GM12878 (cell line): Measurements from ENCODE around the gene OSBP. TPM values are rescaled to one million over a fixed set of nuclear protein-coding genes. Genes with fewer than 3 reads are reported as not detected.

Experiments
- ATAC-seq: fragments of 200-7000 bp; cut with Tn5 transposase; 3 replicates; pipeline ENCODE4 v1.9.1; 2020; ENCODE audit warnings: mild to moderate bottlenecking, moderate library complexity
- BruUV-seq: library from RNA; stranded (reverse); fragments of 400-500 nt; replicated peaks from 2 replicates; lab custom pipeline; 2021; lab: Mats Ljungman, UMichigan
- CTCF ChIA-PET: fragments of 300-600 bp; sonication (Branson Sonifier 250); formaldehyde crosslinking; extraction: SDS; loops from one replicate; lab custom pipeline; 2021; ENCODE audit warnings: inconsistent platforms; lab: Yijun Ruan, JAX
- POLR2A ChIA-PET: fragments of 350-600 bp; formaldehyde crosslinking; extraction: SDS; loops from one replicate; lab custom pipeline; 2021; ENCODE audit warnings: inconsistent platforms; lab: Charles Lee
- RAD21 ChIA-PET: fragments of 300-600 bp; sonication (Branson Sonifier 250); formaldehyde crosslinking; loops from one replicate; lab custom pipeline; 2023; ENCODE audit warnings: antibody characterized with exemption; ENCODE audit not compliant: unreplicated experiment; lab: Charles Lee
- SMC1A ChIA-PET: fragments of 300-600 bp; sonication (Branson Sonifier 250); formaldehyde crosslinking; loops from one replicate; lab custom pipeline; 2023; ENCODE audit not compliant: unreplicated experiment, uncharacterized antibody; lab: Charles Lee
- DNase-seq: peaks from one replicate; pipeline ENCODE4 v3.0.0-alpha.2; 2011; ENCODE audit warnings: low read depth, low spot score
- FAIRE-seq: peaks from 3 replicates; lab custom pipeline; 2011; peaks lifted over from hg19 to GRCh38; lab: Jason Lieb, UNC
- H2AFZ ChIP-seq: 2 replicates; pipeline ENCODE4 v1.6.0; 2011; ENCODE audit warnings: low read depth, low read length, control low read depth; ENCODE audit not compliant: control insufficient read depth
- H3K27ac ChIP-seq: 2 replicates; pipeline ENCODE4 v1.5.1; 2011; ENCODE audit warnings: control low read depth; ENCODE audit not compliant: control insufficient read depth, insufficient read depth
- H3K27me3 ChIP-seq, 2 experiments: replicated peaks in 1 of 2; 2 replicates each; pipeline versions ENCODE4 v1.6.0 to v1.6.1; 2011; ENCODE audit warnings: low read length in 1 of 2; ENCODE audit not compliant: control insufficient read depth in 2 of 2, insufficient read depth in 2 of 2
- H3K36me3 ChIP-seq, 2 experiments: 2 replicates each; pipeline ENCODE4 v1.5.1; 2011; ENCODE audit warnings: low read length in 1 of 2; ENCODE audit not compliant: control insufficient read depth in 2 of 2, insufficient read depth in 2 of 2
- H3K4me1 ChIP-seq: 2 replicates; pipeline ENCODE4 v1.6.1; 2011; ENCODE audit warnings: mild to moderate bottlenecking, low read length, moderate library complexity, mixed read lengths; ENCODE audit not compliant: control insufficient read depth, insufficient read depth
- H3K4me2 ChIP-seq: 2 replicates; pipeline ENCODE4 v1.6.0; 2011; ENCODE audit warnings: control low read depth; ENCODE audit not compliant: control insufficient read depth, insufficient read depth
- H3K4me3 ChIP-seq: fragments of 200-600 bp; sonication (generic); 2 replicates; pipeline ENCODE4 v1.5.1; 2016
- H3K79me2 ChIP-seq: 2 replicates; pipeline ENCODE4 v1.6.0; 2011; ENCODE audit warnings: low read length; ENCODE audit not compliant: control insufficient read depth, insufficient read depth
- H3K9ac ChIP-seq: 2 replicates; pipeline ENCODE4 v1.8.0; 2011; ENCODE audit warnings: low read length, control low read depth, mixed read lengths; ENCODE audit not compliant: control insufficient read depth, insufficient read depth
- H3K9me3 ChIP-seq: replicated peaks from 3 replicates; pipeline ENCODE4 v1.5.1; 2011; ENCODE audit warnings: mild to moderate bottlenecking, low read length; ENCODE audit not compliant: control insufficient read depth, insufficient read depth
- H4K20me1 ChIP-seq: 2 replicates; pipeline ENCODE4 v1.6.0; 2011; ENCODE audit not compliant: control insufficient read depth, insufficient read depth
- E4F1 ChIP-seq: fragments of 450-650 bp; IDR thresholded peaks from 2 replicates; pipeline ENCODE4 v1.6.1; 2018; ENCODE audit warnings: borderline replicate concordance, mild to moderate bottlenecking; ENCODE audit not compliant: partially characterized antibody
- HSF1 ChIP-seq: fragments of 150-350 bp; IDR thresholded peaks from 2 replicates; pipeline ENCODE4 v1.6.1; 2014; ENCODE audit warnings: mild to moderate bottlenecking, low read depth, low read length
- SKIL ChIP-seq: fragments of 450-650 bp; IDR thresholded peaks from 2 replicates; pipeline ENCODE4 v1.6.1; 2017; ENCODE audit warnings: mild to moderate bottlenecking, low read depth, inconsistent platforms; ENCODE audit not compliant: poor library complexity, severe bottlenecking
- SMARCA5 ChIP-seq: fragments of 450-650 bp; IDR thresholded peaks from 2 replicates; pipeline ENCODE4 v1.6.1; 2017; ENCODE audit warnings: mild to moderate bottlenecking
- SREBF1 ChIP-seq: IDR thresholded peaks from 2 replicates; pipeline ENCODE4 v1.6.1; 2012; ENCODE audit warnings: mild to moderate bottlenecking, low read length
- ZNF687 ChIP-seq: fragments of 450-650 bp; IDR thresholded peaks from 2 replicates; pipeline ENCODE4 v1.6.1; 2017; ENCODE audit warnings: mild to moderate bottlenecking, moderate library complexity
- ZSCAN29 ChIP-seq: fragments of 450-650 bp; IDR thresholded peaks from 2 replicates; pipeline ENCODE4 v1.6.1; 2017; ENCODE audit warnings: mild to moderate bottlenecking, moderate library complexity
- ZZZ3 ChIP-seq: IDR thresholded peaks from 2 replicates; pipeline ENCODE4 v1.6.1; 2011; ENCODE audit warnings: low read depth; ENCODE audit not compliant: control insufficient read depth, insufficient read length
- WGBS: methylation state at CpG from one replicate; pipeline ENCODE4 v1.1.6; 2016; ENCODE audit warnings: low lambda C conversion rate; ENCODE audit not compliant: insufficient replicate concordance, insufficient coverage; ENCODE audit errors: missing lambda C conversion rate; 5-methylcytosine and 5-hydroxymethylcytosine counted together
- in situ Hi-C: fragments of 300-500 bp; cut with MboI; formaldehyde crosslinking; loops from 9 replicates; pipeline ENCODE4 v1.14.3; 2018; ENCODE audit warnings: mixed read lengths
- intact Hi-C: fragments of 100-400 bp; cut with micrococcal nuclease; formaldehyde crosslinking; loops from one replicate; pipeline ENCODE4 v1.14.2; 2022; ENCODE audit not compliant: unreplicated experiment
- polyA plus RNA-seq, 11 experiments: library from polyadenylated mRNA; depleted of rRNA in 4 of 11; unstranded in 6 of 11; stranded (reverse) in 5 of 11; fragments of >200 nt; fragmentation: Nextera tagmentation in 4 of 11; fragmentation: Illumina TruSeq in 1 of 11; extraction: Ambion mirVana in 4 of 11; extraction: Trizol in 1 of 11; gene quantifications; 1 replicate in 1 of 11; 2 replicates in 10 of 11; pipeline versions ENCODE4 v1.2.1 to v1.2.3, GENCODE V29; 2011 to 2016; ENCODE audit warnings: inconsistent platforms in 2 of 11, missing spikeins in 2 of 11, low read depth in 1 of 11
- total RNA-seq, 4 experiments: library from RNA; depleted of rRNA in 3 of 4; stranded (reverse); fragments of >200 nt in 3 of 4; fragmentation: Illumina TruSeq in 1 of 4; extraction: Trizol in 1 of 4; gene quantifications; 2 replicates each; pipeline versions ENCODE4 v1.2.1 to v1.2.3, GENCODE V29; 2013 to 2021

Gene OSBP
- total and polyA plus RNA-seq, 10 of the 15 experiments (the other 5 are each of a cell fraction or from before 2014, with no cell fraction given) = 5.9 to 41.2 (median 21.7) TPM

- TF ChIP-seq ZNF687 = peak; percentile 45; the same call in 1 of the 2 replicates
Observed at GRCh38 chr11:59556917-59557348, 58.6 kb downstream of the OSBP start (continued).

GRCh38 chr11:59556115-59556916 is 59.3 kb downstream of the OSBP start:
- ATAC-seq = peak; percentile 43
- no peaks in the 10 kb centered on the region for H4K20me1 ChIP-seq
- H3K4me3 ChIP-seq = peak overlapping the region; percentile 64
- H3K36me3 ChIP-seq = no peaks in the 10 kb centered on the region
- peak overlapping the region; percentile 31; the same call in 1 of the 2 replicates for H3K9ac ChIP-seq
- in situ Hi-C loops = loop anchor here (5.0 to 10.0 kb wide), 5 partner anchors 342 to 982 kb away; partner anchors contain the start of genes DTX4, LPXN, MPEG1 and MS4A6A
- H3K27ac ChIP-seq = no peak overlapping the region
- peaks cover 4% of the 10 kb centered on the region; the same call in 1 of the 2 replicates for H3K4me1 ChIP-seq
- FAIRE-seq = no peak
- H3K4me2 ChIP-seq = peak overlapping the region; percentile 79
- H3K9me3 ChIP-seq = no peaks in the 10 kb centered on the region
- DNase-seq = peak; percentile 58
- WGBS = 9% methylated on average over 30 of the region's 30 CpGs
- ChIA-PET RAD21 (interaction anchor here (0.6 to 3.4 kb wide), 7 partner anchors 10 to 120 kb away, joined by 3 to 15 read pairs (median 4); partner anchors contain the start of gene PATL1), SMC1A (interaction anchor here (1.2 to 4.8 kb wide), 5 partner anchors 9 to 60 kb away, joined by 4 to 21 read pairs (median 6); partner anchors contain the start of gene OSBP), CTCF (interaction anchor here (0.7 to 3.1 kb wide), 3 partner anchors 10 to 113 kb away, joined by 3 to 14 read pairs (median 12); partner anchors contain the start of gene PATL1), POLR2A (interaction anchor here (1.0 to 3.5 kb wide), 3 partner anchors 9 to 59 kb away, joined by 4 to 12 read pairs (median 4); partner anchors contain the start of gene OSBP)
- intact Hi-C loops = loop anchor here (5.0 to 10.0 kb wide), 4 partner anchors 256 to 1889 kb away; partner anchors contain the start of genes LPXN, MRPL16, ZDHHC5 and ZFP91
- H2AFZ ChIP-seq = peak overlapping the region; percentile 70
- no peaks in the 10 kb centered on the region for H3K27me3 ChIP-seq
- BruUV-seq = no TSS peak
- no peaks in the 10 kb centered on the region for H3K79me2 ChIP-seq
- TF ChIP-seq SREBF1 (no peak), HSF1 (no peak), ZSCAN29 (peak; percentile 97), SMARCA5 (peak; percentile 83; the same call in 1 of the 2 replicates), E4F1 (no peak), ZZZ3 (no peak), SKIL (peak; percentile 76)
